Endothelial cell of umbilical vein (primary cell): ENCODE measurements around the gene IDI1. TPM values are rescaled to one million over a fixed set of nuclear protein-coding genes. Genes with fewer than 3 reads are reported as not detected.

ENCODE experiments used
- BruUV-seq: library from RNA; stranded (reverse); fragments of 400-500 nt; replicated peaks from 2 replicates; lab custom pipeline; 2021; lab: Mats Ljungman, UMichigan
- CTCF ChIA-PET: fragments of 300-600, 350-600 bp; sonication (Branson Sonifier 250); formaldehyde crosslinking; loops from one replicate; lab custom pipeline; 2021; ENCODE audit warnings: antibody characterized with exemption, inconsistent platforms; lab: Charles Lee
- POLR2A ChIA-PET: fragments of 300-600, 350-600 bp; sonication (Branson Sonifier 250); formaldehyde crosslinking; loops from one replicate; lab custom pipeline; 2021; ENCODE audit warnings: antibody characterized with exemption, inconsistent platforms; lab: Charles Lee
- DNase-seq: peaks from one replicate; pipeline ENCODE4 v3.0.0-alpha.2; 2011; ENCODE audit warnings: low read depth, low spot score
- FAIRE-seq: peaks from 2 replicates; lab custom pipeline; 2011; peaks lifted over from hg19 to GRCh38; lab: Jason Lieb, UNC
- H2AFZ ChIP-seq: 2 replicates; pipeline ENCODE4 v1.6.0; 2012; ENCODE audit warnings: low read depth, low read length, control low read depth, inconsistent platforms
- H3K27ac ChIP-seq: 2 replicates; pipeline ENCODE4 v1.5.1; 2011; ENCODE audit warnings: low read depth, mild to moderate bottlenecking, control low read depth, low read length, moderate library complexity; ENCODE audit not compliant: insufficient read depth
- H3K27me3 ChIP-seq, 2 experiments: 2 replicates each; pipeline versions ENCODE4 v1.6.0 to v1.6.1; 2011; ENCODE audit warnings: low read length in 2 of 2, mixed read lengths in 1 of 2; ENCODE audit not compliant: control insufficient read depth in 2 of 2, insufficient read depth in 2 of 2
- H3K36me3 ChIP-seq, 2 experiments: 2 replicates in 1 of 2; 3 replicates in 1 of 2; pipeline ENCODE4 v1.5.1; 2011; ENCODE audit warnings: low read length in 2 of 2, mild to moderate bottlenecking in 1 of 2, moderate library complexity in 1 of 2; ENCODE audit not compliant: control insufficient read depth in 2 of 2, insufficient read depth in 2 of 2; ENCODE audit errors: extremely low read depth in 1 of 2
- H3K4me1 ChIP-seq: 3 replicates; pipeline ENCODE4 v1.5.1; 2011; ENCODE audit warnings: mild to moderate bottlenecking, low read length; ENCODE audit not compliant: control insufficient read depth, insufficient read depth; ENCODE audit errors: extremely low read depth
- H3K4me2 ChIP-seq: 2 replicates; pipeline ENCODE4 v1.6.1; 2011; ENCODE audit warnings: low read length, control low read depth, mixed read lengths; ENCODE audit not compliant: insufficient read depth
- H3K4me3 ChIP-seq, 3 experiments: fragments of 200-600 bp in 1 of 3; sonication (generic), shearing (Covaris generic) in 1 of 3; replicated peaks in 1 of 3; 2 replicates each; pipeline ENCODE4 v1.5.1; 2011 to 2016; ENCODE audit warnings: control low read depth in 3 of 3, low read length in 3 of 3, mild to moderate bottlenecking in 2 of 3, inconsistent platforms in 1 of 3, low read depth in 1 of 3, moderate library complexity in 1 of 3; ENCODE audit not compliant: insufficient read depth in 1 of 3
- H3K79me2 ChIP-seq: 2 replicates; pipeline ENCODE4 v1.6.0; 2012; ENCODE audit warnings: low read length, inconsistent platforms; ENCODE audit not compliant: control insufficient read depth, insufficient read depth
- H3K9ac ChIP-seq: replicated peaks from 2 replicates; pipeline ENCODE3; 2011; ENCODE audit warnings: low read length, control low read depth; ENCODE audit not compliant: insufficient read depth; ENCODE audit errors: extremely low read depth
- H3K9me1 ChIP-seq: replicated peaks from 3 replicates; pipeline ENCODE4 v1.6.0; 2011; ENCODE audit warnings: mild to moderate bottlenecking, low read length; ENCODE audit not compliant: control insufficient read depth, insufficient read depth; ENCODE audit errors: extremely low read depth
- H3K9me3 ChIP-seq: replicated peaks from 2 replicates; pipeline ENCODE4 v1.5.1; 2012; ENCODE audit warnings: low read length, inconsistent platforms; ENCODE audit not compliant: control insufficient read depth, insufficient read depth
- H4K20me1 ChIP-seq: replicated peaks from 2 replicates; pipeline ENCODE3; 2011; ENCODE audit warnings: mild to moderate bottlenecking, low read length; ENCODE audit not compliant: control insufficient read depth, insufficient read depth; ENCODE audit errors: extremely low read depth
- CTCF ChIP-seq, 2 donors: IDR thresholded peaks; 1 replicate in 1 of 2; 2 replicates in 1 of 2; pipeline ENCODE4 v1.5.1; 2011; ENCODE audit warnings: low read length in 2 of 2, mild to moderate bottlenecking in 2 of 2, moderate library complexity in 2 of 2, control low read depth in 1 of 2, inconsistent platforms in 1 of 2, low read depth in 1 of 2; ENCODE audit not compliant: insufficient read depth in 1 of 2; ENCODE audit errors: extremely low read depth in 1 of 2
- EZH2 ChIP-seq: IDR thresholded peaks from 2 replicates; pipeline ENCODE4 v1.6.1; 2012; ENCODE audit warnings: borderline replicate concordance, low read depth, mild to moderate bottlenecking, moderate library complexity, low read length, inconsistent platforms; ENCODE audit not compliant: severe bottlenecking
- FOS ChIP-seq: IDR thresholded peaks from 2 replicates; pipeline ENCODE4 v1.6.1; 2011; ENCODE audit warnings: mild to moderate bottlenecking, low read length, moderate library complexity, borderline replicate concordance; ENCODE audit not compliant: insufficient read depth
- GATA2 ChIP-seq: IDR thresholded peaks from 2 replicates; pipeline ENCODE4 v1.7.0; 2011; ENCODE audit warnings: low read depth, mild to moderate bottlenecking, moderate library complexity, mixed read lengths, low read length; ENCODE audit not compliant: insufficient read length, insufficient read depth
- JUN ChIP-seq: IDR thresholded peaks from 2 replicates; pipeline ENCODE4 v1.6.1; 2011; ENCODE audit warnings: borderline replicate concordance, low read depth; ENCODE audit not compliant: insufficient read length, insufficient read depth
- MAX ChIP-seq: IDR thresholded peaks from 2 replicates; pipeline ENCODE4 v1.6.1; 2011; ENCODE audit not compliant: insufficient read depth, insufficient read length
- MYC ChIP-seq: IDR thresholded peaks from one replicate; pipeline ENCODE4 v1.6.1; 2011; ENCODE audit warnings: mild to moderate bottlenecking, low read depth, low read length
- POLR2A ChIP-seq: IDR thresholded peaks from 2 replicates; pipeline ENCODE4 v1.6.1; 2012; ENCODE audit warnings: low read depth, mild to moderate bottlenecking, control low read depth, low read length
- POLR2AphosphoS5 ChIP-seq: IDR thresholded peaks from 2 replicates; pipeline ENCODE4 v1.6.1; 2012; ENCODE audit warnings: low read depth, mild to moderate bottlenecking, control low read depth, low read length, moderate library complexity; ENCODE audit not compliant: insufficient read depth
- dilution Hi-C: fragments of 300-500 bp; cut with MboI; formaldehyde crosslinking; loops from one replicate; pipeline ENCODE4 v1.15.0; 2019; ENCODE audit warnings: low sequenced_read_pairs; ENCODE audit not compliant: extremely low pct_ligation_motif_present
- intact Hi-C: fragments of 100-400 bp; cut with micrococcal nuclease; formaldehyde crosslinking; loops from one replicate; pipeline ENCODE4 v1.10.0; 2022
- polyA plus RNA-seq, 4 experiments: library from polyadenylated mRNA; depleted of rRNA in 3 of 4; stranded (reverse) in 3 of 4; unstranded in 1 of 4; fragments of >200 nt; gene quantifications; 2 replicates each; pipeline versions ENCODE4 v1.2.1 to v1.2.3, GENCODE V29; 2011 to 2012; ENCODE audit warnings: missing spikeins in 1 of 4
- total RNA-seq: library from RNA; stranded (reverse); gene quantifications from 2 replicates; pipeline ENCODE4 v1.2.3, GENCODE V29; 2021

Gene IDI1
- total and polyA plus RNA-seq, 2 donors (not counting 3 experiments of a cell fraction or from before 2014, with no cell fraction given) = 42.2 to 63.0 TPM

- no peaks in the 10 kb centered on the region for H3K9me3 ChIP-seq
- POLR2A ChIA-PET = no interaction called here
- peaks cover 55% of the 10 kb centered on the region for H3K79me2 ChIP-seq
- DNase-seq (no peak), FAIRE-seq (no peak)
- H2AFZ ChIP-seq = no peak overlapping the region
- CTCF ChIA-PET = no interaction called here
- peaks cover 10 to 14% of the 10 kb centered on the region in 2 experiments for H3K36me3 ChIP-seq
- peaks cover 2% of the 10 kb centered on the region for H4K20me1 ChIP-seq
- H3K9ac ChIP-seq = no peak overlapping the region
- no peak overlapping the region for H3K4me3 ChIP-seq
- H3K4me1 ChIP-seq = peaks cover 13% of the 10 kb centered on the region
- no peak overlapping the region for H3K27ac ChIP-seq
- BruUV-seq = no TSS peak
- dilution Hi-C loops = no loop called here
- no peak overlapping the region for H3K4me2 ChIP-seq
- TF ChIP-seq POLR2A = no peak
- TF ChIP-seq POLR2AphosphoS5 = no peak
- no peak for TF ChIP-seq EZH2
- TF ChIP-seq GATA2 = no peak
- TF ChIP-seq JUN = no peak
- no peak for TF ChIP-seq MAX
- TF ChIP-seq MYC = no peak
- no peak for TF ChIP-seq FOS
- TF ChIP-seq CTCF (IDR thresholded peaks at IDR 0.05; ENCODE audit: extremely low read depth in 1 of 2, insufficient read depth in 1 of 2, low read depth in 1 of 2, low read length in 2 of 2) = no peak
- H3K27me3 ChIP-seq = no peaks in the 10 kb centered on the region
- intact Hi-C loops = no loop called here
- no peaks in the 10 kb centered on the region for H3K9me1 ChIP-seq
Observed at GRCh38 chr10:990808-991207, 58.1 kb downstream of the IDI1 start.

Other genes starting within 250 kb of the IDI1 start
- 101 TPM in 2 replicates for gene LARP4B, start 117.4 kb downstream of the IDI1 start, total RNA-seq
- 22.9 and 27.4 TPM in 2 replicates for gene LARP4B, start 117.4 kb downstream of the IDI1 start, polyA plus RNA-seq
- 68.9 and 69.3 TPM in 2 replicates for gene GTPBP4, start 60.7 kb downstream of the IDI1 start, total RNA-seq
- 10.4 and 12.4 TPM in 2 replicates for gene GTPBP4, start 60.7 kb downstream of the IDI1 start, polyA plus RNA-seq
- gene IDI2, start 23.3 kb downstream of the IDI1 start, total RNA-seq = not detected in 2 replicates
- gene IDI2, start 23.3 kb downstream of the IDI1 start, polyA plus RNA-seq = not detected in 2 replicates
- 25.5 and 26.4 TPM in 2 replicates for gene WDR37, start 7.3 kb upstream of the IDI1 start, total RNA-seq
- gene WDR37, start 7.3 kb upstream of the IDI1 start, polyA plus RNA-seq = 19.5 and 21.7 TPM in 2 replicates